ENCODE data around the gene VSIR. TPM values are rescaled to one million over a fixed set of nuclear protein-coding genes. Genes with fewer than 3 reads are reported as not detected.
A peak's percentile ranks its signal among the peaks of the same experiment; 100 is the strongest.

VSIR gene
- total RNA-seq, 4 donors from 2014 or later, result 37.8 to 118 (median 90.3) TPM

DNA sequence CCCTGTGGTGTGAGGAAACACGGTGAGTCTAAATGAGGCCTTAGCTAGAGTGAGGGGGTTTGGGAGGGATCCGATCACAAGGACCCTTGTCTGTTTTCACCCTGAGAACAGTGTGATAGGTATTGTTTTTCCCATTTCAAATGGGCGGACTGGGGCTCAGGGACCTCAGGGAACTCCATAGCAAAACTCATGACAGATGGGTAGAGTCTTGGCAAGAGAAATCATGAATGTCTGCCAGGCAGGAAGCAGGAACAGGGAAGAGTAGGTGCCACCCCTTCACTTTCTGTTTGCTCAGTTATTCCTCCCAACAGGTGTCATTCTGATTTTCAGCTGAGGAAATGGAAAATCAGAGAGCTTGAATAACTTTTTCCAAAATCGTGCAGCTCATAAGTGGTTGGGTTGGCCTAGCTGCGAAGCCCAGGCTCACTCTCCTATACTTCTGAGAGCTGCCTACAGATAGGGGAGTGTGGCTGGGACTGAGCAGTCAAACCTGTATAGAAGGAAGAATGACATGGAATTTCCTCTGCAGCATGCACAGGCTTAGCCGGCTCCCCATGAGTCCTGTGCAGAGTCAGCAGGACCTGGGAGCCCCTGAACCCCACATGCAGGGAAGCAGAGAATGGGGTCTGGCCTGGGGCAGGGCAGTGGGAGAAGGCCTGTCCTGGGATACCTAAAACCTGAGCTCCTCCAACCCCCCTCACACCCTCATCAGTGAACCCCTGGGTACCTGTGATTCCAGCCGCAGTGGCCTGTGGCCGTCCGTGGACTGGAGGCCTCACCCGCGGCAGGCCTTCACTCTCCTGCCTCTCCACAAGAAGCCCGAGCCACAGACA lies 36.1 kb downstream of the VSIR start:
- H3K4me1 ChIP-seq, result peaks cover 5 to 43% (median 41%) of the 10 kb centered on the region in 4 donors
- no peak for TF ChIP-seq POLR2A (IDR thresholded peaks at IDR 0.05; ENCODE audit: low read depth)
- TF ChIP-seq, protein P1, sequence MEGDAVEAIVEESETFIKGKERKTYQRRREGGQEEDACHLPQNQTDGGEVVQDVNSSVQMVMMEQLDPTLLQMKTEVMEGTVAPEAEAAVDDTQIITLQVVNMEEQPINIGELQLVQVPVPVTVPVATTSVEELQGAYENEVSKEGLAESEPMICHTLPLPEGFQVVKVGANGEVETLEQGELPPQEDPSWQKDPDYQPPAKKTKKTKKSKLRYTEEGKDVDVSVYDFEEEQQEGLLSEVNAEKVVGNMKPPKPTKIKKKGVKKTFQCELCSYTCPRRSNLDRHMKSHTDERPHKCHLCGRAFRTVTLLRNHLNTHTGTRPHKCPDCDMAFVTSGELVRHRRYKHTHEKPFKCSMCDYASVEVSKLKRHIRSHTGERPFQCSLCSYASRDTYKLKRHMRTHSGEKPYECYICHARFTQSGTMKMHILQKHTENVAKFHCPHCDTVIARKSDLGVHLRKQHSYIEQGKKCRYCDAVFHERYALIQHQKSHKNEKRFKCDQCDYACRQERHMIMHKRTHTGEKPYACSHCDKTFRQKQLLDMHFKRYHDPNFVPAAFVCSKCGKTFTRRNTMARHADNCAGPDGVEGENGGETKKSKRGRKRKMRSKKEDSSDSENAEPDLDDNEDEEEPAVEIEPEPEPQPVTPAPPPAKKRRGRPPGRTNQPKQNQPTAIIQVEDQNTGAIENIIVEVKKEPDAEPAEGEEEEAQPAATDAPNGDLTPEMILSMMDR (IDR thresholded peaks at IDR 0.05), result no peak
- TF ChIP-seq POLR2AphosphoS5 (IDR thresholded peaks at IDR 0.05), result no peak
- no peak for TF ChIP-seq EP300 (IDR thresholded peaks at IDR 0.05)
- peaks cover 0 to 8% (median 4%) of the 10 kb centered on the region in 4 donors for H3K36me3 ChIP-seq
- intact Hi-C loops (cut with DNase I), result no loop called here
- WGBS, result 80% methylated on average over 12 of the region's 12 CpGs
- no peak overlapping the region for H3K4me3 ChIP-seq
- no peaks in the 10 kb centered on the region for H3K27me3 ChIP-seq
- peak overlapping the region in 3 of 4 donors; percentile 10 to 44 (median 30) for H3K27ac ChIP-seq (replicated peaks in 1 of 4)
- no peak for DNase-seq (ENCODE audit: extremely low spot score)
- H3K9me3 ChIP-seq, result no peaks in the 10 kb centered on the region

- Histone ChIP-seq H3K4me3 (no peak overlapping the region), H3K36me3 (peaks cover 0 to 2% (median under 1%) of the 10 kb centered on the region in 4 donors), H3K4me1 (peaks cover 5 to 43% (median 41%) of the 10 kb centered on the region in 4 donors), H3K9me3 (no peaks in the 10 kb centered on the region), H3K27me3 (no peaks in the 10 kb centered on the region), H3K27ac (replicated peaks in 1 of 4) (peak overlapping the region in 2 of 4 donors; percentile 5 to 44)
- intact Hi-C loops (cut with DNase I), result no loop called here
- TF ChIP-seq POLR2AphosphoS5 (IDR thresholded peaks at IDR 0.05) (no peak), POLR2A (IDR thresholded peaks at IDR 0.05; ENCODE audit: low read depth) (no peak), EP300 (IDR thresholded peaks at IDR 0.05) (no peak)
- TF ChIP-seq, protein P1 (IDR thresholded peaks at IDR 0.05), result no peak
- WGBS, result 80% methylated on average over 2 of the region's 2 CpGs
- no peak for DNase-seq (ENCODE audit: extremely low spot score)
Measured at GRCh38 chr10:71736570-71736952, 36.8 kb downstream of the VSIR start.

DNA sequence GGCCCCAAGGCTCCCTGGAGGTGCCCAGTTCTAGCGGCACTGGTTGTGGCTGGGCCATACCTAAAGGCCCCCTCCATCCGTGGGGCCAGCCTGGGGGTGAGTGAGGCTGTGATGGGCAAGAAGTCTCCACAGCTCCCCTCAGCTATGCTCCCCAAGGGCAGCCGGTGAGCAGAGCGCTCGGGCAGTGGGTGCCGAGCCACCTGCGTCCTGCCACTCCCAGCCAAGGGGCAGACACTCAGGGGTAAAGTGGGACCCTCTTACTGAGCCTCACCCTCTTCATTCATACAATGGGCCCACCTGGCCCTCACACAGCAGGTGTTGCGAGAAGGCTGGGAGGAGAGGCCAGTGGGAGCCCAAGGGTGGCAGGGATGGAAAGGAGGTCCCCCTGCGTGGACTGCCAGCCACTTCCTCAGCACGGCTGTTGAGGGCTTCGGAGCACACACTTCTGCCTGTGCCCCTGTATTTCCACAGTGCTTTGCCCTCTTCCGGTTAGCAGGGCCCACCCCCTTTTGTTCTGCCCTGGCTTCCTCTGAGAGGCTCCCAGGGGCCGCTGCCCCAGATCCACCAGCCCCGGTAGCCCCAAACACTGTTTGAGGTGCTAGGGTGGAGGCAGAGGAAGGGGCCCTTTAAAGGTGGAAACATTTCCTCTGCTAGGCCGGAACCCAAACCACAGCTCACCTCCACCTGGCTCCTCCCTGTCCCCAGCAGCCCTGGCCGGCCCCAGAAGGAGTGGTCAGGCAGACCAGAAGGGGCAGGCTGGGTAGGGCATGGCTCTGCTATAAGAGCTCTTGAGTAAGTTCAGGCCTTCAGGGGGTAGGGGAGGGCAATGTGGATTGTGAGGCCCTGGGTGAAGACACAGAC lies 37.4 kb downstream of the VSIR start:
- intact Hi-C loops (cut with DNase I), result no loop called here
- Histone ChIP-seq H3K27me3 (no peaks in the 10 kb centered on the region), H3K4me1 (peaks cover 5 to 43% (median 41%) of the 10 kb centered on the region in 4 donors), H3K36me3 (no peaks in the 10 kb centered on the region), H3K9me3 (no peaks in the 10 kb centered on the region), H3K27ac (replicated peaks in 1 of 4) (peak overlapping the region in 2 of 4 donors; percentile 5 to 44), H3K4me3 (no peak overlapping the region)
- no peak for DNase-seq (ENCODE audit: extremely low spot score)
- TF ChIP-seq POLR2A (IDR thresholded peaks at IDR 0.05; ENCODE audit: low read depth) (no peak), POLR2AphosphoS5 (IDR thresholded peaks at IDR 0.05) (no peak)
- 93% methylated on average over 12 of the region's 16 CpGs for WGBS

DNA sequence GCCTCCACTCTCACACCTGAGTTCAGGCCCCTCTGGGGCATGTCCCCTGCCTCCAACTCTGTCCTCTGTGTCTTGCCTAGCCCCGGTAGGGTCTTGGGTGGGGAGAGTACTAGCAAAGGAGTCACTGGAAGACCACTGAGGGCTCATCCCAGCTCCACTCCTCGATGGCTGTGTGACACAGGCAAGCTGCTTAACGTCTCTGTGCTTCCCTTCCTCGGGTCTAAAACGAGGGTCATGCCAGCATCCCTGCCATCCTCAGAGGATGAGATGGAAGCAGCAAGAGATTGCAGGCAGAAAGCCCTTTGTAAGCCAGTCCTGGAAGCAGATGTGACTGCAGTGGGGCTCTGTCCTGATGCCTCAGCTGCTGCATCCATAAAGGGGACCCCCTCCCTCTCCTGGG lies 38.5 kb downstream of the VSIR start:
- H3K27ac ChIP-seq (replicated peaks in 1 of 4), result no peak overlapping the region
- DNase-seq (ENCODE audit: extremely low spot score), result no peak
- no peaks in the 10 kb centered on the region for H3K36me3 ChIP-seq
- H3K27me3 ChIP-seq, result no peaks in the 10 kb centered on the region
- TF ChIP-seq POLR2A (IDR thresholded peaks at IDR 0.05; ENCODE audit: low read depth), result no peak
- TF ChIP-seq POLR2AphosphoS5 (IDR thresholded peaks at IDR 0.05), result no peak
- TF ChIP-seq, protein P1 (IDR thresholded peaks at IDR 0.05), result no peak
- no peak for TF ChIP-seq EP300 (IDR thresholded peaks at IDR 0.05)
- 88% methylated on average over 4 of the region's 5 CpGs for WGBS
- no peak overlapping the region for H3K4me3 ChIP-seq
- no peaks in the 10 kb centered on the region for H3K9me3 ChIP-seq
- H3K4me1 ChIP-seq, result peaks cover 5 to 34% (median 32%) of the 10 kb centered on the region in 4 donors
- intact Hi-C loops (cut with DNase I), result no loop called here

DNA sequence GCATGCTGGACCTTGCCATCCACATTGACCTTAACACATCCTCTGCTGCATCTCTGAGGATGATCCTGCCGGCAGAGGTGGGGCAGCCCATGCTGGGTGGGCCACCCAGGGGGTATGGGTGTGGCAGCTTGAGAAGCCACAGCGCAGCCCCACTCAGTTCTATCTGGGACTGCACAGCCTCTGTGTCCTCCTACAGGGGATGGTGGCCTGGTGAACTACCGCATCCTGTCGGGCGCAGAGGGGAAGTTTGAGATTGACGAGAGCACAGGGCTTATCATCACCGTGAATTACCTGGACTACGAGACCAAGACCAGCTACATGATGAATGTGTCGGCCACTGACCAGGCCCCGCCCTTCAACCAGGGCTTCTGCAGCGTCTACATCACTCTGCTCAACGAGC lies 41.5 kb downstream of the VSIR start:
- H3K9me3 ChIP-seq, result no peaks in the 10 kb centered on the region
- no peak overlapping the region for H3K4me3 ChIP-seq
- no peaks in the 10 kb centered on the region for H3K27me3 ChIP-seq
- intact Hi-C loops (cut with DNase I), result no loop called here
- H3K36me3 ChIP-seq, result no peaks in the 10 kb centered on the region
- no peak for DNase-seq (ENCODE audit: extremely low spot score)
- TF ChIP-seq EP300 (IDR thresholded peaks at IDR 0.05) (no peak), POLR2AphosphoS5 (IDR thresholded peaks at IDR 0.05) (no peak), POLR2A (IDR thresholded peaks at IDR 0.05; ENCODE audit: low read depth) (no peak)
- TF ChIP-seq, protein P1 (IDR thresholded peaks at IDR 0.05), result no peak
- H3K27ac ChIP-seq (replicated peaks in 1 of 4), result no peak overlapping the region
- peaks cover 32 to 46% (median 44%) of the 10 kb centered on the region in 4 donors for H3K4me1 ChIP-seq
- 93% methylated on average over 9 of the region's 12 CpGs for WGBS
